ENCODE measurements around the gene SLC37A4. TPM values are rescaled to one million over a fixed set of nuclear protein-coding genes. Genes with fewer than 3 reads are reported as not detected.
A peak's percentile ranks its signal among the peaks of the same experiment; 100 is the strongest.
"Not testable (repeated sequence)": the region's sequence is repeated elsewhere in the genome, so short reads cannot be mapped to it uniquely, and the experiment has no call there.

SLC37A4 gene
- total RNA-seq, 1 donor from 2014 or later, result 5.5 TPM

GRCh38 chr11:119017377-119017776, 13.3 kb downstream of the SLC37A4 start:
- not testable (repeated sequence) for DNase-seq

DNA sequence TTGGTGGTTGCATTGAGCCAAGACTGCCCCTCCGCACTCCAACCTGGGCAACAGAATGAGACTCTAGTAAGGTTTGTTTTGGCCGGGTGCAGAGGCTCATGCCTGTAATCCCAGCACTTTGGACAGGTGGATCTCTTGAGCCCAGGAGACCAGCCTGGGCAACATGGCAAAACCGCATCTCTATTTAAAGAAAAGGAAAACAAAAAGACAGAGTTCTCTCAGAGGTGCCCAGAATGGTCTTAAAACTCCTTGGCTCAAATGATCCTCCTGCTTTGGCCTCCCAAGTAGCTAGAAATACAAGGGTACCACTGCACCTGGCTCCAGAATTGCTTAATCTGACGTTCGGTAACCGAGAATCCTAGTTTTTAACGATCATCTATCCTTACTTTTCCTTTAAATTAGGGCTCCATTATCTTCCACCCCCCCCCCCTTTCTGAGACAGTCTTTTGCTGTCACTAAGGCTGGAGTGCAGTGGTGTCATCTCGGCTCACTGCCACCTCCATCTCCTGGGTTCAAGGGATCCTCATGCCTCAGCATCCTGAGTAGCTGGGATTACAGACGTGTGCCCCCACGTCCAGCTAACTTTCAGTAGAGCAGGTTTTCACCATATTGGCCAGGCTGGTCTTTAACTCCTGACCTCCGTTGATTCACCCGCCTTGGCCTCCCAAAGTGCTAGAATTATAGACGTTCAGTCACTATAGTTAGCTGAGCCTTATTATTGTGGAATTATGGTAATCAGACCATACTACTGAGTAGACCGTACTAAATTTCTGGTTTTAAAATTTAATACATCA, 14.3 kb downstream of the SLC37A4 start:
- no peak for DNase-seq

DNA sequence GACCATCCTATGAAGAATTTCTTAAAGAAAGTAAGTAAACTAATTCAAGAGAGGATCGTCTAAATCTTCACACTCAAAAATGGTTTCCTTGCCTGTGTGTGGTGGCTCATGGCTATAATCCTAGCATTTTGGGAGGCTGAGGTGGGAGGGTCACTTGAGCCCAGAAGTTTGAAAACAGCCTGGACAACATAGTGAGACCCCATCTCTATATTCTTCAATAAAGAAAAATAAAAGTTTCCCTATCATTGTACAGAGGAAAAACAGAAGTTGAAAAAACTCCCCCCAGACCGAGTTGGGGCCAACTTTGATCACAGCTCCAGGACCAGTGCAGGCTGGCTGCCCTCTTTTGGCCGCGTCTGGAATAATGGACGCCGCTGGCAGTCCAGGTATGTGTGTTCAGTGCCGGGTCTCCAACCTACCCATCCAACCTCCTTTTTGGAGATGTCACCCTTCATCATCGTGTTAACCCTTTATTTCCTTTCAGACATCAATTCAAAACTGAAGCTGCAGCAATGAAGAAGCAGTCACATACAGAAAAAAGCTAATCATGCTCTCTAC, 15.5 kb downstream of the SLC37A4 start:
- DNase-seq, result no peak

DNA sequence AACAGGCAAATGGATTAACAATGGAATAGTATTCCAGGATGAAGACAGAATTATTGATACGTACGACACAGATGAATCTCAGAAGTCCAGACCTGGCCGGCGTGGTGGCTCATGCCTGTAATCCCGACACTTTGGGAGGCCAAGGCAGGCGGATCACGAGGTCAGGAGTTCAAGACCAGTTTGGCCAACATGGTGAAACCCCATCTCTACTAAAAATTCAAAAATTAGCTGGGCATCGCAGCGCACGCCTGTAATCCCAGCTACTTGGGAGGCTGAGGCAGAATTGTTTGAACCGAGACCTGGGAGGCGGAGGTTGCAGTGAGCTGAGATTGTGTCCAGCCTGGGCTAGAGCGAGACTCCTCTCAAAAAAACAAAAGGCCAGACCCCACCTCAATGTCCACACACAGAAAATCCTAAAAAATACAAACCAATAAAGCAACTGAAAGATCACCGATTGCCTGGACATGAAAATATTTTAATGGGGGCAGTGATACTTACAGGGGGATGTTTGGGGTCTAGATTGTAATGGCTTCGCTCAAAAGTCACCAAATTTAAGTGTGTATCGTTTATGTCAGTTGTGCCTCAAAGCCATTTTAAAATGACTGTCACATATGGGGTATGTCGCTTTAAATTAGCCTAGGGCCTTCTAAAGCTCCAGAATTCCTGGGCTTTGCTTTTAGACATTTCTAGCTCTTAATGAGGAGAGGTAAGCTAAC, 16.3 kb downstream of the SLC37A4 start:
- no peak for DNase-seq

DNA sequence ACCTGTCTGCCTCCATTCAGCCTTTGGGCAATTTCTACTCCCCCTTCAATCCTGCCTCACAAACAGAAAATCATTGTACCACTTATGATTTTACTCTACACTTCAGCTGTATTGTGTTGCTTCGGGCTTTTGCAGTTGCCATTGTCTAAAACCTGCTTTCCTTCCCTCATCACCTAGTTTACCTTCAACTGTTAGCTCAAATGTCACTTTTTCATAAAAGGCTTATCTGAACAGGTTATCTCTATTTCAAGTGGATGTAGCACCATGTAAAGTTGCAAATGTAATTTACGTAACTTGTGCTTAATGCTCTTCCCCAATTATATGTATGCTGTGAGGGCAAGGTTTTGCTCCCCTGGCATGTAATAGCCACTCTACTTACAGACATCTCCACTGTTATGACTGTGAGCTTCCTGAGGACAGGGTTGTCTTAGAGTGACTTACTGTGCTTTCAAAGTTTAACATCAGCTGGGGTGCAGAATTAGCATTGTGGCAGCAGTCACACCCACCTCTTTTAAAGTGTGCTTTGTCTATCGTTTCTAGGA, 18.0 kb downstream of the SLC37A4 start:
- DNase-seq, result no peak

DNA sequence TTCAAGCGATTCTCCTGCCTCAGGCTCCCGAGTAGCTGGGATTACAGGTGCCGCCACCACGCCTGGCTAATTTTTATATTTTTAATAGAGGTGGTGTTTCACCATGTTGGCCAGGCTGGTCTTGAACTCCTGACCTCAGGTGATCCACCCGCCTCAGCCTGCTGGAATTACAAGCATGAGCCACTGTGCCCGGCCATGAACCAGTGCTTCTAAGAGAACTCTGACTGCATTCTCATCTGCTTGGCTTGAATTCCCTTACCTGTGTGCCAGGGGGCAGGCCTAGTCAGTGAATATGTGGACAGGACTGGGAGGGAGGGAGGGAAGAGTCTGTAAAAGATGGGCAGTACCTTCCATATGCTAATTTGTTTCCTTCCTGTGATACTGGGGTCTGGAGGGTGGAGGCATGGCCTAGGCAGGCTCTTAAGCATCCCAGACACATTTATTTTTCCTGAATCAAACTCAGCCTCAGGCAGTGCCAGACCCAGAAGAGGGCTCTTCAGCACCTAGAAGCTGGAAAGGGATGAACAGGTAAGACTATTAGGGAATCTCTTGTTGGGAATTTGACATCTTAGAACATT, 19.1 kb downstream of the SLC37A4 start:
- no peak for DNase-seq

DNA sequence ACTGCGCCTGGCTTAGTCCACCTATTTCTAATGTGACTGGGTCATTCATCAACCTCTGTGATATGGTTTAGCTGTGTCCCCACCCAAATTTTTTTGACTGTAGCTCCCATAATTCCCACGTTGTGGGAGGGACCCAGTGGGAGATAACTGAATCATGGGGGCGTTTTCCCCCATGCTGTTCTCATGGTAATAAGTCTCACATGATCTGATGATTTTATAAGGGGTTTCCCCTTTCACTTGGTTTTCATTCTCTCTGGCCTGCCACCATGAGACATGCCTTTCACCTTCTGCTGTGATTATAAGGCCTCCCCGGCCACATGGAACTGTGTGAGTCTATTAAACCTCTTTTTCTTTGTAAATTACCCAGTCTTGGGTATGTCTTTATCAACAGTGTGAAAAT, 24.0 kb downstream of the SLC37A4 start:
- DNase-seq, result no peak

DNA sequence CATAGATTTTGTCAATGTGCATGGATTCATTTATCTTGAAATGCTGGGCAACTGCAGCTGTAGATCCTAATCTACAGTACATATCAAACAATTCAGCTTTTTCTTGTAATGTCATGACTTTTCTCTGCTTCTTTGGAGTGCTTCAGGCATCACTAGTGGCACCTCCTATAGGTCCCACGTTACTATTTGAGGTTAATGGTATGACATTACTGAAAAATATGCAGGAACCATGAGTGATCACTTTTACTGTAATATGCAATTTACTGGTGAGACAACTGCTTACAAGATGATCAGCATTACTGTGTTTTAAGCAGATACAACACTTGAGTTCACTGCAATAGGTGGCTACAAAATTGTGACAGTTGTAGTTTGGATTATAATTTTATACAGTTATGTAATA, 29.8 kb downstream of the SLC37A4 start:
- no peak for DNase-seq

DNA sequence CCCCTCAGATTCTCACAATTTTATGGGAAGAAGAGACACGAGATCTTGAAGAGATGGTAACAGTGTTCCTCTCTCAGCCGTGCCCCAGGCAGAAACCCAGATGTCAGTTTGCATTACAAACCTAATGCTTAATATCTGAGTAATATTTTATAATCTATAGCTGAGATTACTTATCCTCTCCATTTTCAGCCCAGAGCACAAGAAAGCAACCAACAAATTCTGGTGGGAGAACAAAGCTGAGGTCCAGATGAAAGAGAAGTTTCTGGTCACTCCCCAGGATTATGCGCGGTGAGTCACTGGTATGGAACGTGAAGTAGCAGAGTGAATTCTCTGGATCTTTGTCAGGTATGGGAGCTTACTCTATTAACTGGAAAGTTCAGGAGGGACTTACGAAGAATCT, 31.9 kb downstream of the SLC37A4 start:
- DNase-seq, result no peak

DNA sequence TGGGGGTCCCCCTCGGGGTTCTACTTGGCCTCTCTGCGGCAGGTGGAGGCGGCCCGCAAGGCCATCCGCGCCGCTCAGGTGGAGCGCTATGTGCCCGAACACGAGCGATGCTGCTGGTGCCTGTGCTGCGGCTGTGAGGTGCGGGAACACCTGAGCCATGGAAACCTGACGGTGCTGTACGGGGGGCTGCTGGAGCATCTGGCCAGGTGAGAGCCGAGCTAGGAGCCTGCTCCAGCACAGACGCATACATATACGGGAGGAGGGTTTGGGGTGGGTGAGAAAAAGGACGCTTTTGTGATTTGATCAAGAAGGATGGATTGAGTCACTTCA, 32.3 kb downstream of the SLC37A4 start:
- no peak for DNase-seq

DNA sequence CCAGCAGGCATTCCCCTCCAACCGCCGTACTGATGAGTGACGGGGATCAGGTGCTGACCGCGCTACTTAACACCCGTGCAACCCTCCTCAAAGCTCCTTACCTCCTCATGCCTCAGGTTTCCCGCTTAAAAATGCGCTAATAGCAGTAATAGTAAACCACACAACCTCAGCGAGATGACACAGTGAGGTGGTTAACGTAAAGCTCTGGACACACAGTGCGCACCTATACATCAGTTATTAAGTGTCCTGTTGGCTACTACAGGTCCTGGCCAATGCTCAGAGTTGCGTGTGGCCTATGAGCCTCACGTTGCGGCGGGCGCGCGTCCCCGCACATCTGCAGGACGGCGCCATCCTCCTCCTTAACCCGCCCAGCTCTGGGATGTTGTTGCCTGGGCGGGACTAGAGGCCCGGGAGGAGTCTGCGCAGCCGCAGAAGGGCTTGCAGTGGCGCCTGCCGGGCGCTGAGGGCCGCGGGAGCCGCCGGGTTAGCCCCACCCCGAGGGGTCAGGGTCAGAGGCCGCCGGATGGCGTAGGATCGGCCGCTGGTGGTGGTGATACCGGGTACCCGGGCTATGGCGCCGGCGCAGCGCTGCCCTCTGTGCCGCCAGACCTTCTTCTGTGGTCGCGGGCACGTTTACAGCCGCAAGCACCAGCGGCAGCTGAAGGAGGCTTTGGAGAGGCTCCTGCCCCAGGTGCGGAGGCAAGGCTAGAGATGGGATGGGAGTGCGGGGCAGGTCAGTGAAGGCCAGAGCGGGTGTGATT, 32.9 kb downstream of the SLC37A4 start, which contains the start of gene CENATAC:
TSS of gene CENATAC (plus strand) at position 512 of the 761 bp plus-strand sequence. CDS start at position 572, 60 bp downstream.
- peak; percentile 65 for DNase-seq

DNA sequence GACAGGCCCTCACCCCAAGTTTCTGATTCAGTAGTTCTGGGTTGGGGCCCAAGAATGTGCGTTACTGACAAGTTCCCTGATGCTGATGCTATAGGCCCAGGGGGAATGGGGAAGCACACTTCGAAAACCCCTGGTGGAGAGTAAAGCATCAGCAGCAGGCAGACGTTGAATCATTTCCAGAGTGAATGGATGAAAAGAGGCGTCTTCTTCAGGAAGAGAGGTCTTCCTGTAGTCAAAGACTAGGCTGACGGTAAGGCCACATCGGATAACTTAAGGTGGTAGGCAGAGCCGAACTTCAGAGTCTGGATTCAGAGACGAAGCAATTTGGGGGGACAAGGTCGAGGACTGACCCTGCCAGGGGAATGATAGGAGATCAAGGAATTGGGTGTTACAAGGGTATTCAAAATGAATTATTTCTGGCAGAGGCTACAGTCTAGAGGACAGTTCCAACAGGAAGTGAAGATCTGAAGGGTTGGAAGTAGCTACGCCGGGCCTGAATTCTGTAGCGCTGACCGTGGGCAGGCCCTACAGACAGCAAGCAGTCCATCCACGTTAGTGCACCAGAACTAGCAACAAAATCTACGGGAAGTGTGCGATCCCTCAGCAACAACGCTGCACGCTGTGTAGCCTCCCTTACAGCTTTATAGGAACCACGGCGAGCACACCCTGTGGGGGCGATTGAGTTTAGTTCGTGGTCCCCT, 33.6 kb downstream of the SLC37A4 start:
- DNase-seq, result no peak

DNA sequence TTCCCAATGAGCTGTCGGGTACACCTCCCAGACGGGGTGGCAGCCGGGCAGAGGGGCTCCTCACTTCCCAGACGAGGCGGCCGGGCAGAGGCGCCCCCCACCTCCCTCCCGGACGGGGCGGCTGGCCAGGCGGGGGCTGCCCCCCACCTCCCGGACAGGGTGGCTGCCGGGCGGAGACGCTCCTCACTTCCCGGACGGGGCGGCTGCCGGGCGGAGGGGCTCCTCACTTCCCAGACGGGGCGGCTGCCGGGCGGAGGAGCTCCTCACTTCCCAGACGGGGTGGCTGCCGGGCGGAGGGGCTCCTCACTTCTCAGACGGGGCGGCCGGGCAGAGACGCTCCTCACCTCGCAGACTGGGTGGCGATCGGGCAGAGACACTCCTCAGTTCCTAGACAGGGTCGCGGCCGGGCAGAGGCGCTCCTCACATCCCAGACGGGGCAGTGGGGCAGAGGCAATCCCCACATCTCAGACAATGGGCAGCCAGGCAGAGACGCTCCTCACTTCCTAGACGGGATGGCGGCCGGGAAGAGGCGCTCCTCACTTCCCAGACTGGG, 39.1 kb downstream of the SLC37A4 start:
- DNase-seq, result not testable (repeated sequence)

DNA sequence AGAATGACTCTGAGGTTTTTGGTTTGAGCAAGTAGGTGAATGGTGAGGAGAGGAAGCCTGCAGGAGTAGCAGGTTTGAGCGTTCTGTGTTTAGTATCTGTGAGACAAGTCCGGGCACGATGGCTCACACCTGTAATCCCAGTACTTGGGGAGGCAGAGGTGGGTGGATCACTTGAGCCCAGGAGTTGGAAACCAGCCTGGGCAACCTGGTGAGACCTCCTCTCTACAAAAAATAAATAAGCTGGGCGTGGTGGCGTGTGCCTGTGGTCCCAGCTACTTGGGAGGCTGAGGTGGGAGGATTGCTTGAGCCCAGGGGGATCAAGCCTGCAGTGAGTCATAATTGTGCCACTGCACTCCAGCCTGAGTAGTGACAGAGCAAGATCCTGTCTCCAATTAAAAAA, 42.4 kb downstream of the SLC37A4 start:
- no peak for DNase-seq

- DNase-seq, result no peak
These were observed 45.9 kb downstream of the SLC37A4 start for GRCh38 chr11:118984825-118985224.

DNA sequence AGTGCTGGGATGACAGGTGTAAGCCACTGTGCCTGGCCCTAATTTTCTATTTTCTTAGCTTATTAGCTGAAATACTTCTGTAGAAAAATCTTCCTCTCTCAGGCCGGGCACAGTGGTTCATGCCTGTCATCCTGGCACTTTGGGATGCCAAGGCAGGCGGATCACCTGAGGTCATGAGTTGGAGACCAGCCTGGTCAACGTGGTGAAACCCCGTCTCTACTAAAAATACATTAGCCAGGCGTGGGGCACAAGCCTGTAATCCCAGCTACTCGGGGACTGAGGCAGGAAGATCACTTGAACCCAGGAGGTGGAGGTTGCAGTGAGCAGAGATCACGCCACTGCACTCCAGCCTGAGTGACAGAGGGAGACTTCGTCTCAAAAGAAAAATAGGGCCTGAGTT, 46.3 kb downstream of the SLC37A4 start:
- not testable (repeated sequence) for DNase-seq

DNA sequence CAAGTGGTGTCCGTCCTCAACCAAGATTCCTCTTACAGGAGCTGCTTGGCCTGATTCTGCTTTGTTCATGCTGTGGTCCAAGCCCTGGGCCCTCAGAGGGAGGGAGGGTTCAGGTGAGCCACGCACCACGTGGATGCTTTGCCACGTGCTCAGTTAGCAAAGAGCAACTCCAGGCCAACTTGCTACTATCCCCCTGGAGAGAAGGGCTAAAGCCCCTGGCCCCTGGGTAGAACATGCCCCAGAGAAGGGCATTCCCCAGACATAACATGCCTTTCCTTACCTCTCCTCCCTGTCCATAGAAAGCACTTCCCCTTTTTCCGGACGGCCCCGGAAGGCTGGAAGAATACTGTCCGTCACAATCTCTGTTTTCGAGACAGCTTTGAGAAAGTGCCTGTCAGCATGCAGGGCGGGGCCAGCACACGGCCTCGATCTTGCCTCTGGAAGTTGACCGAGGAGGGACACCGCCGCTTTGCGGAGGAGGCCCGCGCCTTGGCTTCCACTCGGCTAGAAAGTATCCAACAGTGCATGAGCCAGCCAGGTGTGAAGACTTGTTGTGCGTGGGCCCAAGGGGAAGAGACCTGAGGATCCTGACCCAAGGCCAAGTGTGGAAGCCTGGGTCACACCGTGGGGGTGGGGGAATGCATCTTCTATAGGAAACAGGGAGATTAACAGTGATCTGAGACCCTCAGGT, 50.3 kb downstream of the SLC37A4 start:
- DNase-seq, result no peak

- DNase-seq, result no peak
These were observed 51.2 kb downstream of the SLC37A4 start for GRCh38 chr11:118979434-118979833.

DNA sequence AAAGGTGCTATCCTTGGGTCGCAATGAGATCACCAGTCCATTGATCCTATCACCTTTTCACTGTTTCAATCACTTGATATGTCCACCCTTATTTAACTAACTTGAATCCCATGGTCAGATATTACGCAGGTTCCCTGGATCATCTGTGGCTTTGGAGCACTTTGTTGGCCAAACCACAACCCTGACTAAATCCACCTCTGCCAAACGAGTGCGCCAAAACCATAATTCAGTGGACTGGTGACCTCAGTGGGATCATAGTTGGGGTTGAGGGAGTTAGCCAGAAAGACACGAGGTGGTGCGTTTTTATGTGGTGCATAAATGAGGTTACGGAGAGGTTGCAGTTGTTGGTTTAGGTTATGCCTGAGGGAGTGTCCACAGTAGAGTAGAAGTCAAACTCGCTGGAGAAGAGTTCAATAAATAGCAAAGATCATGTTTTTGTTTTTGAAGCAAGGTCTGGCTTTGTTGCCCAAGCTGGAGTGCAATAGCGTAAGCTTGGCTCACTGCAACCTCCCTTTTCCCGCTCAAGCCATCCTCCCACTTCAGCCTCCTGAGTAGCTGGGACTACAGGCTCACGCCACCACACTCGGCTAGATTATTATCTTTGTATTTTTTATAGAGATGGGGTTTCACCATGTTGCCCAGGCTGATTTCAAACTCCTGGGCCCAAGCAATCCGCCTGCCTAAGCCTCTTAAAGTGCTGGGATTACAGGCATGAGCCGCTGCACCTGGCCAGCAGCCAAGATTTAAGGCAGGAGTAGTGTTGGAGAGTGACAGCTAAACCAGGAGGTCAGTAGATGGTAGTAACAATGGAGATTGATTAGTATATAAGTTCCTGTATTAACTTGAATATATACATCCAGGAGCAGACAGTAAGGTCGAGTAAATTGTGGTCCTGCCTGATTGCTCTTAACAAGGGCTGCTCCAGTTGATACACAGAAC, 54.6 kb downstream of the SLC37A4 start:
- DNase-seq, result no peak
